Uterus (tissue), 2 donors: ENCODE data around the gene RAPGEF5.

Experiments
- CTCF ChIP-seq, 4 experiments: fragments of 200-600 bp in 2 of 4; fragments of 450-650 bp in 2 of 4; sonication (generic) in 2 of 4; IDR thresholded peaks; one replicate each; pipeline ENCODE4 v1.5.1; 2016 to 2019; ENCODE audit warnings: antibody characterized with exemption in 4 of 4, mild to moderate bottlenecking in 2 of 4, moderate library complexity in 1 of 4
- POLR2A ChIP-seq, 2 donors: fragments of 450-650 bp; IDR thresholded peaks; one replicate each; pipeline ENCODE4 v1.6.1; 2016; ENCODE audit warnings: antibody characterized with exemption in 2 of 2, mild to moderate bottlenecking in 1 of 2, moderate library complexity in 1 of 2

DNA sequence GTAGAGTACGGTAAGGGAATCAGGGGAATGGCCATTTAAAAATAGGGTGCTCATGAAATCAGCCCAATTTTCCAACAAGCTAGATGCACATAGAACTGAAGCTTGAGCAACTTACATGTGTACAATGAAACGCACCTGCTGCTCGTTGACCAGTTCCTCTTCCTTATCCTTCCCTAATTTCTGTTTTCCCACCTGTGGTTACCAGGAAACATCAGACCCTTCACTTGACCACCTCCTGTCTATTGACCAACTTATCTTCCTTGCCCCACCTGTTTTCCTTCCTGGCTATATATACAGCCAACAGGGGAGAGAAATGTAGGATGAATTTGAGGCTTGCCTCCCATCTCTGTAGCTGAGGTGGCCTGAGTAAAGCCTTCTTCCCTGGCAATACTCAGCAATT lies 37.8 kb upstream of the RAPGEF5 start:
- TF ChIP-seq POLR2A (IDR thresholded peaks at IDR 0.05) (no peak), CTCF (IDR thresholded peaks at IDR 0.05) (no peak)
